GM18505 (cell line): ENCODE measurements around the gene PLXND1.

Experiments
- ATAC-seq: cut with Tn5 transposase; IDR thresholded peaks from one replicate; pipeline ENCODE4 v1.9.1; 2021; ENCODE audit not compliant: unreplicated experiment
- POLR2A ChIP-seq: IDR thresholded peaks from 4 replicates; pipeline ENCODE4 v1.6.1; 2011; ENCODE audit warnings: borderline replicate concordance; ENCODE audit not compliant: insufficient read depth, insufficient read length; ENCODE audit errors: extremely low read depth

PLXND1 gene

GRCh38 chr3:129536374-129536667, 70.2 kb downstream of the PLXND1 start:
- no peak for TF ChIP-seq POLR2A
- no peak for ATAC-seq

- TF ChIP-seq POLR2A = no peak
- no peak for ATAC-seq
Observed at GRCh38 chr3:129535075-129535474, 71.4 kb downstream of the PLXND1 start.

GRCh38 chr3:129534428-129535027, 71.9 kb downstream of the PLXND1 start:
- TF ChIP-seq POLR2A = no peak
- no peak for ATAC-seq

- TF ChIP-seq POLR2A = no peak
- ATAC-seq = no peak
Observed at GRCh38 chr3:129533406-129533805, 73.1 kb downstream of the PLXND1 start.

GRCh38 chr3:129532261-129532660, 74.2 kb downstream of the PLXND1 start:
- ATAC-seq = no peak
- no peak for TF ChIP-seq POLR2A

GRCh38 chr3:129531699-129532098, 74.8 kb downstream of the PLXND1 start:
- no peak for TF ChIP-seq POLR2A
- ATAC-seq = no peak

- no peak for ATAC-seq
- no peak for TF ChIP-seq POLR2A
Observed at GRCh38 chr3:129530821-129531220, 75.7 kb downstream of the PLXND1 start.

GRCh38 chr3:129530251-129530791, 76.2 kb downstream of the PLXND1 start:
- no peak for ATAC-seq
- TF ChIP-seq POLR2A = no peak

- TF ChIP-seq POLR2A = no peak
Observed at GRCh38 chr3:129529436-129530210, 76.9 kb downstream of the PLXND1 start.

GRCh38 chr3:129528589-129529100, 77.8 kb downstream of the PLXND1 start, which contains the start of gene RHO:
TSS of gene RHO (plus strand) at chr3:129528639. CDS start at chr3:129528734, 95 bp downstream.
- ATAC-seq = no peak
- TF ChIP-seq POLR2A = no peak

More at GRCh38 chr3:129529436-129530210, 76.9 kb downstream of the PLXND1 start:
- ATAC-seq = no peak

GRCh38 chr3:129527262-129527661, 79.2 kb downstream of the PLXND1 start:
- no peak for ATAC-seq
- no peak for TF ChIP-seq POLR2A

- TF ChIP-seq POLR2A = no peak
- ATAC-seq = peak; percentile 88
Observed at GRCh38 chr3:129526121-129526900, 80.2 kb downstream of the PLXND1 start.

- no peak for ATAC-seq
- TF ChIP-seq POLR2A = no peak
Observed at GRCh38 chr3:129525341-129525968, 81.0 kb downstream of the PLXND1 start.
